Brain microvascular endothelial cell (primary cell): ENCODE measurements around the gene DLGAP4.

ENCODE experiments used
- DNase-seq: peaks from one replicate; pipeline ENCODE4 v3.0.0-alpha.2; 2020
- H3K27ac ChIP-seq: fragments of 250-450 bp; sonication (Bioruptor Pico); 2 replicates; pipeline ENCODE4 v1.5.1; 2020; ENCODE audit warnings: mild to moderate bottlenecking, moderate library complexity
- H3K27me3 ChIP-seq: fragments of 250-450 bp; sonication (Bioruptor Pico); replicated peaks from 2 replicates; pipeline ENCODE4 v1.5.1; 2020; ENCODE audit warnings: mild to moderate bottlenecking
- H3K36me3 ChIP-seq: fragments of 250-450 bp; sonication (Bioruptor Pico); replicated peaks from 2 replicates; pipeline ENCODE4 v1.5.1; 2020; ENCODE audit warnings: mild to moderate bottlenecking
- H3K4me3 ChIP-seq: 2 replicates; pipeline ENCODE4 v1.5.1; 2011; ENCODE audit warnings: low read depth, mild to moderate bottlenecking, control low read depth, low read length, moderate library complexity
- in situ Hi-C: cut with HindIII; loops from 2 replicates; pipeline ENCODE4 v1.10.0; 2017; ENCODE audit warnings: low sequenced_read_pairs, low pct_ligation_motif_present
- TF ChIP-seq, protein P1 (sequence below): IDR thresholded peaks from 2 replicates; pipeline ENCODE4 v1.5.1; 2011; ENCODE audit warnings: low read depth, mild to moderate bottlenecking, moderate library complexity, low read length, control low read depth, inconsistent platforms; ENCODE audit errors: missing control alignments

The DLGAP4 gene

DNA sequence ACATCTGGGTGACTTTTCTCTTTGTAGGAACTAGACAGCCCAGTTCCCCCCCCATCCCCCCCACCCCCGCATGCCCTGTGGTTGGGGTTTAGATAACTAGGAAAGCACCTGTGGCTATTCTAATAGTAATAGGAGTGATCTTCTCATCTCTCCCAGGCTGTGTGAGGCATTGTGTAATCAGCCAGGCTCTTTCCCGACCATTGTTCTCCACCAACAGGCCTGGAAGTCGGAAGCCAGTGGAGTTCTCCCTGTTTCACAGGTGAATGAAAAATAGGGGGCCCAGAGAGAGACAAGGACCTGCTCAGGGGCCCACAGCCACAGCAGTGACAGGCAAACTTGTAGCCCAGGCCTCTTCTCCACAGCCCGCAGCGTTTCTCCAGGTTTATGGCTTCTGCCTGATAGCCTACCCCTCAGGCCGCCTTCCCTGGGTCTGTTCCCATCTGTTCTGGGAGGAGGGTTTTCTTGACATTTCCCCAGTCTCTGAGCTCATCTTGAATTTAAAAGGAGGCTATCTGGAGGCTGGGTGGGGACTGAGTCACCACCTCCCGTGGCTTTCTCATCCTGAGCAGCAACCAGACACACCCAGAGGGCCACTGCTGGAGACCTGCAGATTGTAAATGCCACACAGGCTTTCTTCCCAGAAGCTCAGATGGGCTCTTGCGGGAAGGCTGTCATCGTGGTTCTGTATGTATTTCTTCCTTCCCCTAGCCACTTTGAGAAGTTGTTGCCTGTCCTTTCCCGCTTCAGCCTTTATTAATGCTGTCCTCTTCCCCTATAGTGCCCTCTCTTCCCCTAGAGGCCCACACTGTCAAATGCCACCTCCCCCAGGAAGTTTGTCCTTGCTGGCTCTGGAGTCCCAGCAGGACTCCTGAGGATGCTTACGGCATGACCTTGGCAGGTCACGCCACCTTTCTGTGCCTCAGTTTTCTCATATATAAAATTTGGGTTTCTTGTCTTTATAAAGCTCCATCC, 159.3 kb downstream of the DLGAP4 start:
- in situ Hi-C loops: no loop called here

DNA sequence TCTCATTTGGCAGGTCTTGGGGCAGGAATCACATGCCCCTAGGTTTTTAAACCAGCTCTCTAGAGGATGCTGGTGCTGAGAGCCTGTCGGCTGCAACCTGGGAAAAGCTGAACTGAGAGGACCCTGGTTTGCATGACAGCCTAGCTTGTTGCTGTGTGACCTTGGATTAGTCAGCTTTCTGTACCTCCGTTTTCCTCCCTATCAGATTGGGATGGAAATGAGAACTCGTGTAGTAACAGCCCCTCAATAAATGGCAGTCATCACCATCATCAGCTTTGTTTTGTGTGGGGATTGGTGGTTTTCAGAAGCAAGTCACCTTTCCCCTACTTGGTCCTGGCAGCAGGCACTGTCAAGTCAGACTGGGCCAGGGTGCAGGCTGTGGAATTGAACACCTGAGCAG, 159.9 kb downstream of the DLGAP4 start:
- H3K27ac ChIP-seq: peak overlapping the region; percentile 49
- H3K27me3 ChIP-seq: no peaks in the 10 kb centered on the region
- in situ Hi-C loops: no loop called here
- DNase-seq: no peak
- TF ChIP-seq, protein P1, sequence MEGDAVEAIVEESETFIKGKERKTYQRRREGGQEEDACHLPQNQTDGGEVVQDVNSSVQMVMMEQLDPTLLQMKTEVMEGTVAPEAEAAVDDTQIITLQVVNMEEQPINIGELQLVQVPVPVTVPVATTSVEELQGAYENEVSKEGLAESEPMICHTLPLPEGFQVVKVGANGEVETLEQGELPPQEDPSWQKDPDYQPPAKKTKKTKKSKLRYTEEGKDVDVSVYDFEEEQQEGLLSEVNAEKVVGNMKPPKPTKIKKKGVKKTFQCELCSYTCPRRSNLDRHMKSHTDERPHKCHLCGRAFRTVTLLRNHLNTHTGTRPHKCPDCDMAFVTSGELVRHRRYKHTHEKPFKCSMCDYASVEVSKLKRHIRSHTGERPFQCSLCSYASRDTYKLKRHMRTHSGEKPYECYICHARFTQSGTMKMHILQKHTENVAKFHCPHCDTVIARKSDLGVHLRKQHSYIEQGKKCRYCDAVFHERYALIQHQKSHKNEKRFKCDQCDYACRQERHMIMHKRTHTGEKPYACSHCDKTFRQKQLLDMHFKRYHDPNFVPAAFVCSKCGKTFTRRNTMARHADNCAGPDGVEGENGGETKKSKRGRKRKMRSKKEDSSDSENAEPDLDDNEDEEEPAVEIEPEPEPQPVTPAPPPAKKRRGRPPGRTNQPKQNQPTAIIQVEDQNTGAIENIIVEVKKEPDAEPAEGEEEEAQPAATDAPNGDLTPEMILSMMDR: no peak
- H3K4me3 ChIP-seq: no peak overlapping the region
- H3K36me3 ChIP-seq: peaks cover 15% of the 10 kb centered on the region

More for the DNA sequence above, 159.3 kb downstream of the DLGAP4 start:
- peaks cover 15% of the 10 kb centered on the region for H3K36me3 ChIP-seq
- peak overlapping the region; percentile 49 for H3K27ac ChIP-seq
- TF ChIP-seq, protein P1: no peak
- H3K4me3 ChIP-seq: peak overlapping the region; percentile 10
- peak; percentile 86 for DNase-seq
- no peaks in the 10 kb centered on the region for H3K27me3 ChIP-seq

DNA sequence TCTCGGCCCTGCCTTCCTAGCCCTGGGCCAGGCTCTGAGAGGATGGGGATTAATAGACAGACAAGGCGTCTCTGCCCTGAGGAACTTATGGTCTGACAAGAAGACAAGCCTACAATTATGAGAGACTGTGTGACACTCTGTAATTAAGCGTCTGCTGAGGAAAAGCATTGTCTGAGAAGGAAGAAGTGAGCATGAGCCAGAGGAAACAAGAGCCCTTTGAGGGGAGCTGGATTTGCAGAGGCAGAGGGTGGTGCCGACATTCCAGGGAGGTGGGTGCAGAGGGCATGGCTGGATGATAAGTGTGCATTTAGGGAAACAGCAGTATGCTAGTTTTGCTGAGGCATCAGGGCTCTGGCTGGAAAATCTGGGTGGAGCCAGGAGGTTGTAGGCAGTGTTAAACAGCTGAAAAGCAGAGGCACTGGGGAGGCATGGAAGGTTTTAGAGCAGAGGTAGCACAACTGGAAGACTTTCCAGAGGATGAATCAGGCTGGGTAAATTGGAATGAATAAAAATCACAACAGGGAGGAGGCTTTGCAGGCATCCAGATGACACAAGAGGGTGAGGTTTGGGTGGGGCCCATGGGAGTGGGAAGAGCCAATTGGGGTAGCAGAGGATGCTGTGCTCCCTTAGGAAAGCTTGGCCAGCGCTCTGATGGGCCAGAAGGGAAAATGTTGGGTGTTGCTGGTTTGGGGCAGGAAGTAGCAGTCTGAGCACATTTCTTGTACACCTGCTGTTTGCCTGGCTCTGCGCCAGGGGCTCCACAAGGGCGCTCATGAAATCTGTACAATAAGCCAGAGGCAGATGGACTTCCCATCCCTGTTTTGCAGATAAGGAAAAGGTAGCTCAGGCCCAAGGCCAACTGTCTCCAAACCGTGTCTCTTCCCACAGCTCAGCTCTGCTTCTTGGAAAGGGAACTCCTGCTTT, 161.2 kb downstream of the DLGAP4 start:
- TF ChIP-seq, protein P1: no peak
- Histone ChIP-seq H3K27ac (no peak overlapping the region), H3K36me3 (peaks cover 16% of the 10 kb centered on the region), H3K4me3 (no peak overlapping the region), H3K27me3 (no peaks in the 10 kb centered on the region)
- no peak for DNase-seq
- in situ Hi-C loops: no loop called here

DNA sequence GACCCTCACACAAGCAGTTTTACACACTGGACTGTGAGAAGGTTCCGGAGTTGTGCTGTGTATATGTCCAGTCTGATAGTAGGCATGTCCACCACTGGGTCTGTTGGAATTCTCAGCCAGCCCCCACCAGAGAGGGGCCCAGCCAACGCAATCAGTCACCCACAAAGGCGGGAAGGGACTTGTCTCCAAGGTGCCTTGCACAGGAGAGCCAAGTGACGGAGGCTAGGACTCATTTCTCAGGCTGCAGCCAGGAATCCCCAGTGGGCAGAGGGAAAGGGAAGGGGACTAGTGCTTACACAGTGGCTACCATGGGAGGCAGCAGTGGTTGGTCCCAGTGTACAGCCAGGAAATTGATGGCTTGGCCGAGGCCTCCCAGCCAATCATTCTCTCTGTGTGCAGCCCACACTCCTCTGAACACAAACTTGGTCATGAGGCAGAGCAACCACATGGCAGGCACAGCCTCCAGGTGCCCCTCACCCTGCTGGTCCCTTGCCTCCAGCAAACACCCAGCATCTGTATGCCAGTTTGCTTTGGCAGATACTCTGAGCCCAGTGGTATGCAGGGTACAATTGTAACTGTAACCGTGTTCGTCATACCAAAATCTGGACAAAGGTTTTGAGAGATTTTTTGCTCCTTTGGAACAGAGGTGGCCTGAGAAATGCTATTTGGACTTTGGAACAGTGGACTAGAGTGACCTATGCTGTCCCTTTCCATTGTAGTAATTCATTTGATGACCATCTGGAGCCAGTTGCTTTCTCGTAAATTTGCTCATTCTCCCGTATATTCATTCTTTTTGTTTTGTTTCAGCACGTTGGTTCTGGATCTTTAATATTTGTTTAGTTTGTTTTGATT, 162.2 kb downstream of the DLGAP4 start:
- TF ChIP-seq, protein P1: no peak
- Histone ChIP-seq H3K27ac (no peak overlapping the region), H3K4me3 (no peak overlapping the region), H3K36me3 (peaks cover 16% of the 10 kb centered on the region), H3K27me3 (no peaks in the 10 kb centered on the region)
- no peak for DNase-seq
- in situ Hi-C loops: no loop called here

DNA sequence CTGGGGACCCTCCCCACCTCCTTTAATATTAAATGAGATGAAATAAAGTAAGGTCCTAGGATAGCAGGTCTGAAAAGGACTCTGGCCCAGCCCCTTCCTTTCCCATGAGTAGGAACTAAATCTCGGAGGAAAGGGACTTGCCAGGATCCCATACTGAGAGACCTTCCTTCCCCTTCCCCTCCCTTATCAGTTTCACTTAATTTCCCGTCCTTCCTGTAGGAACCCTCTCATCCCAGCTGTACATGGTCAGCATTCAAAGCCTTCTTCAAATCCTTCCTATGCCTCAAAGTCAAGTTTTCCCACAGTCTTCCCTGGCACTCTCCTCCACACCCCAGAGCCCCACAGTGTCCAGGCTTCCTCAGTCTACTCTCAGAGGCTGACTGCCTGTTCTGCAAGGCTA, 163.8 kb downstream of the DLGAP4 start:
- in situ Hi-C loops: no loop called here
- Histone ChIP-seq H3K27me3 (no peaks in the 10 kb centered on the region), H3K4me3 (no peak overlapping the region), H3K36me3 (peaks cover 19% of the 10 kb centered on the region), H3K27ac (no peak overlapping the region)
- DNase-seq: no peak
- TF ChIP-seq, protein P1: no peak
